RWPE2 (cell line): ENCODE data around the gene SHOC2.

Experiments used
- ATAC-seq: fragments of 200-7000 bp; cut with Tn5 transposase; 3 replicates; pipeline ENCODE4 v1.9.1; 2021; ENCODE audit warnings: low read depth
- DNase-seq: peaks from one replicate; pipeline ENCODE4 v3.0.0-alpha.2; 2020; ENCODE audit warnings: low spot score
- H3K27ac ChIP-seq: fragments of 450-650 bp; 2 replicates; pipeline ENCODE4 v1.5.1; 2017; ENCODE audit warnings: mild to moderate bottlenecking; ENCODE audit not compliant: poor library complexity, severe bottlenecking
- H3K27me3 ChIP-seq: fragments of 250-450 bp; sonication (Bioruptor Pico); 2 replicates; pipeline ENCODE4 v1.5.1; 2021; ENCODE audit warnings: mild to moderate bottlenecking, moderate library complexity; ENCODE audit not compliant: insufficient read depth, poor library complexity, severe bottlenecking
- H3K36me3 ChIP-seq: fragments of 250-450 bp; sonication (Bioruptor Pico); 2 replicates; pipeline ENCODE4 v1.5.1; 2020; ENCODE audit warnings: low read depth, mild to moderate bottlenecking, moderate library complexity
- H3K4me1 ChIP-seq: fragments of 250-450 bp; sonication (Bioruptor Pico); 2 replicates; pipeline ENCODE4 v1.5.1; 2021; ENCODE audit warnings: mild to moderate bottlenecking, moderate library complexity; ENCODE audit not compliant: insufficient read depth, poor library complexity, severe bottlenecking
- H3K4me3 ChIP-seq: fragments of 250-450 bp; sonication (Bioruptor Pico); 2 replicates; pipeline ENCODE4 v1.5.1; 2021; ENCODE audit warnings: mild to moderate bottlenecking, moderate library complexity; ENCODE audit not compliant: severe bottlenecking
- H3K9me3 ChIP-seq: fragments of 250-450 bp; sonication (Bioruptor Pico); 2 replicates; pipeline ENCODE4 v1.5.1; 2021; ENCODE audit warnings: mild to moderate bottlenecking, moderate library complexity; ENCODE audit not compliant: severe bottlenecking
- CTCF ChIP-seq: fragments of 450-650 bp; IDR thresholded peaks from one replicate; pipeline ENCODE4 v1.5.1; 2017; ENCODE audit warnings: mild to moderate bottlenecking, moderate library complexity; ENCODE audit not compliant: poor library complexity, severe bottlenecking

Gene SHOC2

GRCh38 chr10:110995301-110995700 is 75.9 kb downstream of the SHOC2 start:
- no peaks in the 10 kb centered on the region for H3K27me3 ChIP-seq
- H3K4me1 ChIP-seq, result peaks cover 11% of the 10 kb centered on the region
- peaks cover 1% of the 10 kb centered on the region; the same call in 1 of the 2 replicates for H3K36me3 ChIP-seq
- peaks cover 2% of the 10 kb centered on the region for H3K9me3 ChIP-seq
- DNase-seq (no peak), ATAC-seq (no peak)
- no peak for TF ChIP-seq CTCF
- H3K4me3 ChIP-seq, result no peak overlapping the region
- no peak overlapping the region for H3K27ac ChIP-seq

GRCh38 chr10:110996256-110996655 is 76.9 kb downstream of the SHOC2 start:
- TF ChIP-seq CTCF, result no peak
- Histone ChIP-seq H3K4me1 (peaks cover 11% of the 10 kb centered on the region), H3K27me3 (no peaks in the 10 kb centered on the region), H3K4me3 (no peak overlapping the region), H3K36me3 (peaks cover 6% of the 10 kb centered on the region; the same call in 1 of the 2 replicates), H3K27ac (no peak overlapping the region), H3K9me3 (peaks cover 2% of the 10 kb centered on the region)
- ATAC-seq (no peak), DNase-seq (no peak)

- Histone ChIP-seq H3K9me3 (no peaks in the 10 kb centered on the region), H3K4me1 (no peaks in the 10 kb centered on the region), H3K36me3 (peaks cover 41% of the 10 kb centered on the region), H3K27ac (no peak overlapping the region), H3K27me3 (no peaks in the 10 kb centered on the region), H3K4me3 (no peak overlapping the region)
- no peak for TF ChIP-seq CTCF
- DNase-seq (no peak), ATAC-seq (no peak)
Measured at GRCh38 chr10:111004016-111004415, 84.6 kb downstream of the SHOC2 start.

- H3K4me1 ChIP-seq, result no peaks in the 10 kb centered on the region
- peaks cover 67% of the 10 kb centered on the region for H3K36me3 ChIP-seq
- no peak for DNase-seq
- H3K27me3 ChIP-seq, result no peaks in the 10 kb centered on the region
- H3K9me3 ChIP-seq, result no peaks in the 10 kb centered on the region
- no peak for TF ChIP-seq CTCF
- H3K4me3 ChIP-seq, result no peak overlapping the region
- ATAC-seq, result no peak
- no peak overlapping the region for H3K27ac ChIP-seq
Measured at GRCh38 chr10:111007486-111007885, 88.1 kb downstream of the SHOC2 start.

- Histone ChIP-seq H3K27ac (no peak overlapping the region), H3K27me3 (no peaks in the 10 kb centered on the region), H3K36me3 (peaks cover 33% of the 10 kb centered on the region), H3K9me3 (no peaks in the 10 kb centered on the region), H3K4me1 (no peaks in the 10 kb centered on the region), H3K4me3 (no peak overlapping the region)
- no peak for DNase-seq
- ATAC-seq, result no peak
- no peak for TF ChIP-seq CTCF
Measured at GRCh38 chr10:111015181-111015580, 95.8 kb downstream of the SHOC2 start.
